Common myeloid progenitor, CD34-positive (primary cell): Measurements from ENCODE around the gene PNMA6E.

Experiments used
- CTCF ChIA-PET: fragments of 350-600 bp; sonication (Branson Sonifier 250); formaldehyde crosslinking; loops from one replicate; lab custom pipeline; 2021; ENCODE audit warnings: antibody characterized with exemption; lab: Charles Lee
- POLR2A ChIA-PET: fragments of 350-600 bp; sonication (Branson Sonifier 250); formaldehyde crosslinking; loops from one replicate; lab custom pipeline; 2021; ENCODE audit warnings: antibody characterized with exemption; lab: Charles Lee
- DNase-seq, 3 donors: peaks; one replicate each; pipeline versions ENCODE4 v3.0.0 to v3.0.0-alpha.2; 2013
- H3K27ac ChIP-seq, 2 experiments: 1 replicate in 1 of 2; 2 replicates in 1 of 2; pipeline ENCODE4 v1.7.0; 2013; ENCODE audit warnings: inconsistent platforms in 2 of 2, low read length in 2 of 2, mild to moderate bottlenecking in 2 of 2, low read depth in 1 of 2, moderate library complexity in 1 of 2; ENCODE audit not compliant: severe bottlenecking in 2 of 2, insufficient read depth in 1 of 2, poor library complexity in 1 of 2
- H3K27me3 ChIP-seq, 5 experiments: replicated peaks in 2 of 5; 1 replicate in 3 of 5; 2 replicates in 2 of 5; pipeline versions ENCODE4 v1.6.1 to v1.7.0; 2013; ENCODE audit warnings: low read length in 4 of 5, mild to moderate bottlenecking in 2 of 5, moderate library complexity in 2 of 5, inconsistent platforms in 1 of 5; ENCODE audit not compliant: insufficient read depth in 5 of 5, control insufficient read depth in 4 of 5
- H3K36me3 ChIP-seq, 4 experiments: 1 replicate in 2 of 4; 2 replicates in 2 of 4; pipeline versions ENCODE4 v1.6.1 to v1.7.0; 2013; ENCODE audit warnings: low read length in 3 of 4, control low read depth in 1 of 4, mild to moderate bottlenecking in 1 of 4; ENCODE audit not compliant: control insufficient read depth in 4 of 4, insufficient read depth in 4 of 4
- H3K4me1 ChIP-seq, 4 experiments: 1 replicate in 3 of 4; 2 replicates in 1 of 4; pipeline versions ENCODE4 v1.6.1 to v1.7.1; 2013; ENCODE audit warnings: low read length in 3 of 4, mild to moderate bottlenecking in 3 of 4, control low read depth in 1 of 4, inconsistent platforms in 1 of 4, moderate library complexity in 1 of 4; ENCODE audit not compliant: control insufficient read depth in 4 of 4, insufficient read depth in 4 of 4; ENCODE audit errors: control extremely low read depth in 1 of 4
- H3K4me3 ChIP-seq, 7 experiments: 1 replicate in 4 of 7; 2 replicates in 3 of 7; pipeline versions ENCODE4 v1.5.1 to v1.7.0; 2013; ENCODE audit warnings: mild to moderate bottlenecking in 7 of 7, low read length in 6 of 7, moderate library complexity in 6 of 7, inconsistent platforms in 2 of 7, low read depth in 2 of 7, control low read depth in 1 of 7; ENCODE audit not compliant: insufficient read depth in 4 of 7, control insufficient read depth in 1 of 7; ENCODE audit errors: extremely low read depth in 1 of 7
- H3K9me3 ChIP-seq, 5 experiments: 1 replicate in 4 of 5; 2 replicates in 1 of 5; pipeline versions ENCODE4 v1.6.1 to v1.7.1; 2013; ENCODE audit warnings: low read length in 4 of 5, mild to moderate bottlenecking in 2 of 5, inconsistent platforms in 1 of 5, low read depth in 1 of 5, moderate library complexity in 1 of 5; ENCODE audit not compliant: control insufficient read depth in 4 of 5, insufficient read depth in 2 of 5; ENCODE audit errors: control extremely low read depth in 1 of 5
- WGBS: methylation state at CpG from one replicate; pipeline ENCODE4 v1.1.5; 2013; ENCODE audit not compliant: insufficient coverage; 5-methylcytosine and 5-hydroxymethylcytosine counted together

Gene PNMA6E

GRCh38 chrX:153372949-153373348, 28.2 kb downstream of the PNMA6E start:
- no peaks in the 10 kb centered on the region for H3K27me3 ChIP-seq
- no peaks in the 10 kb centered on the region for H3K9me3 ChIP-seq
- CTCF ChIA-PET, result interaction anchor here (0.9 kb wide), 1 partner anchor 16 kb away, joined by 3 read pairs; no protein-coding TSS in a partner anchor
- H3K4me1 ChIP-seq, result no peaks in the 10 kb centered on the region
- no peak for DNase-seq
- no peak overlapping the region for H3K27ac ChIP-seq
- H3K4me3 ChIP-seq, result no peak overlapping the region
- no peaks in the 10 kb centered on the region for H3K36me3 ChIP-seq
- POLR2A ChIA-PET, result no interaction called here

GRCh38 chrX:153371256-153371655, 29.9 kb downstream of the PNMA6E start:
- H3K4me3 ChIP-seq, result no peak overlapping the region
- POLR2A ChIA-PET, result no interaction called here
- DNase-seq, result no peak
- no peaks in the 10 kb centered on the region for H3K36me3 ChIP-seq
- H3K27ac ChIP-seq, result no peak overlapping the region
- CTCF ChIA-PET, result no interaction called here
- WGBS, result 83% methylated on average over 2 of the region's 3 CpGs
- no peaks in the 10 kb centered on the region for H3K9me3 ChIP-seq
- peaks cover 0 to 6% (median 0%) of the 10 kb centered on the region in 5 experiments for H3K27me3 ChIP-seq
- no peaks in the 10 kb centered on the region for H3K4me1 ChIP-seq

- H3K36me3 ChIP-seq, result no peaks in the 10 kb centered on the region
- peaks cover 0 to 6% (median 0%) of the 10 kb centered on the region in 5 experiments for H3K27me3 ChIP-seq
- no peak overlapping the region for H3K4me3 ChIP-seq
- no peak overlapping the region for H3K27ac ChIP-seq
- no peak for DNase-seq
- no peaks in the 10 kb centered on the region for H3K4me1 ChIP-seq
- ChIA-PET CTCF (no interaction called here), POLR2A (no interaction called here)
- no peaks in the 10 kb centered on the region for H3K9me3 ChIP-seq
- 83% methylated on average over 3 of the region's 8 CpGs for WGBS
These were observed 30.7 kb downstream of the PNMA6E start for GRCh38 chrX:153370293-153371055.

- ChIA-PET CTCF (no interaction called here), POLR2A (no interaction called here)
- H3K27me3 ChIP-seq, result peaks cover 0 to 11% (median 0%) of the 10 kb centered on the region in 5 experiments
- DNase-seq, result no peak
- H3K4me3 ChIP-seq, result no peak overlapping the region
- 100% methylated on average over 1 of the region's 5 CpGs for WGBS
- no peaks in the 10 kb centered on the region for H3K36me3 ChIP-seq
- no peaks in the 10 kb centered on the region for H3K9me3 ChIP-seq
- H3K27ac ChIP-seq, result no peak overlapping the region
- no peaks in the 10 kb centered on the region for H3K4me1 ChIP-seq
These were observed 34.1 kb downstream of the PNMA6E start for GRCh38 chrX:153366878-153367538.

GRCh38 chrX:153366119-153366518, 35.0 kb downstream of the PNMA6E start:
- Histone ChIP-seq H3K27me3 (peaks cover 0 to 11% (median 0%) of the 10 kb centered on the region in 5 experiments), H3K9me3 (no peaks in the 10 kb centered on the region), H3K27ac (no peak overlapping the region), H3K4me3 (no peak overlapping the region), H3K4me1 (no peaks in the 10 kb centered on the region), H3K36me3 (no peaks in the 10 kb centered on the region)
- POLR2A ChIA-PET, result no interaction called here
- no peak for DNase-seq
- CTCF ChIA-PET, result no interaction called here
- WGBS, result 71% methylated on average over 2 of the region's 3 CpGs

GRCh38 chrX:153365670-153366069, 35.5 kb downstream of the PNMA6E start:
- Histone ChIP-seq H3K27me3 (peaks cover 0 to 11% (median 0%) of the 10 kb centered on the region in 5 experiments), H3K9me3 (no peaks in the 10 kb centered on the region), H3K4me3 (no peak overlapping the region), H3K27ac (no peak overlapping the region), H3K36me3 (no peaks in the 10 kb centered on the region), H3K4me1 (no peaks in the 10 kb centered on the region)
- no CpG with 5 or more reads among the region's 4 CpGs for WGBS
- ChIA-PET POLR2A (no interaction called here), CTCF (no interaction called here)
- no peak for DNase-seq

- Histone ChIP-seq H3K27me3 (peaks cover 0 to 9% (median 0%) of the 10 kb centered on the region in 5 experiments), H3K36me3 (no peaks in the 10 kb centered on the region), H3K4me1 (no peaks in the 10 kb centered on the region), H3K9me3 (peaks cover 0 to 9% (median 4%) of the 10 kb centered on the region in 5 experiments), H3K4me3 (no peak overlapping the region), H3K27ac (no peak overlapping the region)
- DNase-seq, result no peak
- no CpG with 5 or more reads among the region's 2 CpGs for WGBS
- POLR2A ChIA-PET, result no interaction called here
- CTCF ChIA-PET, result interaction anchor here (1.0 to 1.1 kb wide), 2 partner anchors 15 to 20 kb away, joined by 3 read pairs; no protein-coding TSS in a partner anchor
These were observed 39.3 kb downstream of the PNMA6E start for GRCh38 chrX:153361781-153362397.
